LNCaP clone FGC (cell line): Measurements from ENCODE around the gene MAST3.
"Not testable (repeated sequence)": the region's sequence is repeated elsewhere in the genome, so short reads cannot be mapped to it uniquely, and the experiment has no call there.

ENCODE experiments used
- DNase-seq: peaks from one replicate; pipeline ENCODE4 v3.0.0-alpha.2; 2011; ENCODE audit warnings: low read depth
- H3K4me3 ChIP-seq: 2 replicates; pipeline ENCODE4 v1.5.1; 2011; ENCODE audit warnings: mild to moderate bottlenecking, low read depth, low read length, control low read depth
- CTCF ChIP-seq: IDR thresholded peaks from 2 replicates; pipeline ENCODE4 v1.5.1; 2012; ENCODE audit warnings: mild to moderate bottlenecking; ENCODE audit not compliant: control insufficient read depth, insufficient read depth; ENCODE audit errors: extremely low read depth

Gene MAST3

GRCh38 chr19:18102916-18103542 is 5.5 kb downstream of the MAST3 start:
- H3K4me3 ChIP-seq: no peak overlapping the region
- DNase-seq: no peak
- TF ChIP-seq CTCF: no peak

GRCh38 chr19:18104793-18105131 is 7.2 kb downstream of the MAST3 start:
- peak overlapping the region; percentile 30 for H3K4me3 ChIP-seq
- TF ChIP-seq CTCF: no peak
- DNase-seq: no peak

GRCh38 chr19:18105259-18105658 is 7.7 kb downstream of the MAST3 start:
- DNase-seq: not testable (repeated sequence)

GRCh38 chr19:18107235-18107634 is 9.7 kb downstream of the MAST3 start:
- no peak for TF ChIP-seq CTCF
- no peak overlapping the region for H3K4me3 ChIP-seq
- no peak for DNase-seq

More at GRCh38 chr19:18105259-18105658, 7.7 kb downstream of the MAST3 start:
- not testable (repeated sequence) for H3K4me3 ChIP-seq

- H3K4me3 ChIP-seq: no peak overlapping the region
- no peak for DNase-seq
- TF ChIP-seq CTCF: no peak
Measured at GRCh38 chr19:18108897-18109296, 11.3 kb downstream of the MAST3 start.

- DNase-seq: no peak
- no peak for TF ChIP-seq CTCF
- H3K4me3 ChIP-seq: peak overlapping the region; percentile 80
Measured at GRCh38 chr19:18109341-18109732, 11.8 kb downstream of the MAST3 start.

- no peak for DNase-seq
- peak overlapping the region; percentile 80 for H3K4me3 ChIP-seq
- no peak for TF ChIP-seq CTCF
Measured at GRCh38 chr19:18109733-18110608, 12.4 kb downstream of the MAST3 start.
